HT1080 (cell line): ENCODE results near the gene GALNT1. TPM values are rescaled to one million over a fixed set of nuclear protein-coding genes. Genes with fewer than 3 reads are reported as not detected.

Experiments
- DNase-seq: peaks from one replicate; pipeline ENCODE4 v3.0.0-alpha.2; 2015; ENCODE audit warnings: low read depth
- total RNA-seq: library from RNA; depleted of rRNA; stranded (reverse); fragments of >200 nt; shearing (Covaris generic); gene quantifications from 2 replicates; pipeline ENCODE4 v1.2.3, GENCODE V29; 2014

Gene GALNT1
- total RNA-seq, 1 experiment from 2014 or later = 59.5 TPM

DNA sequence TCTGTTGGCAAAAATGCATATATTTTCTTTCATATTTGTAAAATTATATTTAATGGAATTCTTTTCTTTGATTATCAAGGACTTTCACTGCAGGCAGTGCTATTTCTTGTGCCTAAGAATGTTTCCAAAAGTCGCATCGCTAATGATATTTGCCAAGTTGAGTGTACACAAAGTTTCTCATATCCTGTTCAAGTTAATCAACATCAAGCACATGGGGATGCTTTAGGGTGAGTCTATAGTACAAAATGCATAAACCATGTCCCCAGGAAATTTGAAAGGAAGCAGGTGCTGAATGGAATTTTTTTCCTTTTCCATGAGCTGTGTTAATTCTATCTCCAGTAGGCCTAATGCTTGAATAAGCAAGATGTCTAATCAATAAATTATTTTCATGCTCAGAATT is 129.7 kb downstream of the GALNT1 start:
- no peak for DNase-seq

DNA sequence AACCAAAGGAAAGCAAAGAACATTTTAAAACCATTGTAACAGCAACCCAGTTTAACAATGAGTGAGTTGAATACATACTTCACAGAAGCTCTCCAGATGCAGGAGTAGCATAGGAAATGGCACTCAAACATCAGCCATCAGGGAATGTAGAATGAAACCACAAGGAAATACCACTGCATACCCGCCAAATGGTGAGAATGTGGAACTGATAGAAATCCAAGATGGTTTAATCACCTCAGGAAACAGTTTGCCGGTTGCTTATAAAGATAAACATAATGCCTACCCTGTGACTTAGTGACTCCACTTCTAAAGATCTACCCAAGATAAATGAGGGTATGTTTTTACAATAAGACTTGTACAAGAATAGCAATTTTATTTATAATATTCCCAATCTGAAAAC is 132.0 kb downstream of the GALNT1 start:
- DNase-seq = peak; percentile 66

DNA sequence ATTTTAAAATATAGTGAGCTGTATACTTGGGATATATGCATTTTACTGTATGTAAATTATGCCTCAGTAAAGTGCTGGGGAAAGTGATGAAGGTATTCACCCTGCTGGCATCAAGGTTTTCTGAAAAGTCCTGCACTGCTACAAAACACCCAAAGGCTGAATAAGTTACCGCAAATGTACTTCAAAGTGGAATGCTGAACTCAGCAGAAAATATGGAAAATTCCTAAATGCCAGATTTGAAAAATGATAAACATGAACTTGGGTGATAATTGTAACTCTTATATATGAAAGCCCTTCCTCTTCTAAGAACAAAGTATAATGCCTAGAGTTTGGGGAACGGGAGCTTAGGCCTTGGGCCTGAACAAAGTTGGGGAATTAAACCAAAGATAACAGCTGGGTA is 133.0 kb downstream of the GALNT1 start:
- DNase-seq = no peak

DNA sequence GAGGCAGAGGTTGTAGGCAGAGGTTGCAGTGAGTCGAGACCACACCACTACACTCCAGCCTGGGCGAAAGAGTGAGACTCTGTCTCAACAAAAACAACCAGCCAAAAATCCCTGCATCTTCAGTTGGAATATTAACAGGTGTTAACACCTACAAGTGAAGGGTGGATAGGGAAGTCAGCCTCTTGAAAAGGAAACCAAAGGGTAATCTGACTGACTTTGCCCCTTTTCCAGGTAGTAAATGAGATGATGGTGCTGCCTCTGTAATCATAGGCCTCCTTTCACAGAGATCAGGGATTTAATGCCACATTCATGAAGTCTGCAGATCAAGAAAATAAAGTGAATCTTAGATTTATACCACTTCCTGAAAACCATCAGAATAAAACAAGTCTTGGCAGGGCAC is 133.6 kb downstream of the GALNT1 start:
- DNase-seq = no peak

DNA sequence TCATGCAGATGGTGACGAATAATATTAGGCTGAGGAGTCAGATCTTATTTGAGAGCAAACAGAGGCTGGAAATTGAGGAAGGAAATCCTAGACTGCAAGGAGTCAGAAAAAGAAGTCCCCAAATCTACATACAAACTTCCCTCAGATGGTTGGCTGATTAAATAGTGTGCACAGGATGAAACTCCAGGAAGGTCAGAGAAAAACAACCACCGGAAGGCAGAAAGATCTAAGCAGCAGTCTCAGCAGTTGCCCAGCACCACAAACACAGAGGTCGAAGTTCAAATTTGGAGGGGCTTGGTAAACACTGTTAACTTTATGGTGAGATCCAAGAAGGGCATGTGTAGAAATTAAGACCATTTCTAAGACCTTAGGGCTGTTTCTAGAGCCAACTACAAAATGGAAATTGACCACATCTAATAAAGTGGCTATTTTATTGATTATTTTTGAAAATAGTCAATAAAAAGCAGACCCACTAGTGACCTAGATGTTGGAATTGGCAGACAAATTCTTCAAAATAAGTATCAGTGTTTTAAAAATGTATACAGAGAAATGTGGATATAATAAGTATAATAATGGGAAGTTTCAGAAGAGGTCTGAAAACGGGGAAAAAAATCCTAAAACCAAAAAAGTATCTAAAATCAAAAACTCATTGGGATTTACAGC is 134.8 kb downstream of the GALNT1 start:
- DNase-seq = no peak

DNA sequence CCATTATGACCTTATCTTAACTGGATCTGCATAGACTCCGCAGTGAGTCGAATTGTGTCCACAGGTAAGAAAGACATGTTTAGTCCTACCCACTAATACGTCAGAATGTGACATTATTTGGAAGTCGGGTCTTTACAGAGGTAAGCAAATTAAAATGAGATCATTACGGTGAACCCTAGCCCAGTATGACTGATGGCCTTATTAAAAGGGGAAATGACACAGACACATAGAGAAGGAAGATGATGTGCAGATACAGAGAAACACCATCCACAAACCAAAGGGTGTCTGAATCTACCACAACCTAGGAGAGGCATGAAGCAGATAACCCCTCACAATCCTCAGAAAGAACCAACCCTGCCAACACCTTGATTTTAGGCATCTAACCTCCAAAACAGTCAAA is 135.6 kb downstream of the GALNT1 start:
- no peak for DNase-seq

DNA sequence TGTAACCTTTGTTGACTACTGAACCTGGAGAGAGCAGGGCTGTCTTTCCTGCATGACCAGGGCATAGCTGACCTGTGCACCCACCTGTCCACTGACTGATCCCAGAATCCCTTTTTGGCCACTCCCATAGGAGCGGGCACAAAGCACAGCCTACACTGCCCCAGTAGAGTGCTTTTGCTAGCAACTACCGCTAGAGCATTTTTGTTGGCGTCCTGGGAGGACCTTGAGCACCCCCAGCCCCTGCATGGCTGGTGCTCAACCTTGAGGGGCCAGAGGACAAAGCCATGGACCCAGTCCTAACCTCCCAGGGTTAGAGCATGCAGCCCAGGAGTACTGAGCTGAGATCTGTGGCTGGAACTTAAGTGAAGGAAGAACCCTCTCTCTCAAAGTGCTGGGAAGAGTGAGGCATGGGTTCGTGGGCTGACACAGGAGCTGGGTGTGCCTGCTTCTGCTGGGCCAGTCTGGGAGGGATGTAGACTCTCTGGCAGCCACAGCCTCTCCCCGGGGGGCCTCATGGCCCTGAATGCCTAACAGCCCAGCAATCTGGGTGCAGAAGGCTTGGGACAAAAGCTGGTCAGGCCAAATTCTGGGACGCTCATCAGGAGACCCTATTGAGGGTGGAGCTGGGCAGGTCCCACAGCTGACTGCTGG is 140.0 kb downstream of the GALNT1 start:
- DNase-seq = no peak

DNA sequence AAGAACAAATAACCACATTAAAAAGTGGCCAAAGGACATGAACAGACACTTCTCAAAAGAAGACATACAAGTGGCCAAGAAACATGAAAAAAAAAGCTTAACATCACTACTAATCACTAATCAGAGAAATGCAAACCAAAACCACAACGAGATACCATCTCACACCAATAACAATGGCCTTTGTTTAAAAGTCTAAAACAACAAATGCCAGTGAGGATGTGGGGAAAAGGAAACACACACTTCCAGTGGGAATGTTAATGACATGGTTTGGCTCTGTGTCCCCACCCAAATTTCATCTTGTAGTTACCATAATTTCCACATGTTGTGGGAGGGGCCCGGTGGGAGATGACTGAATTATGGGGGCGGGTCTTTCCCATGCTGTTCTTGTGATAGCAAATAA is 147.1 kb downstream of the GALNT1 start:
- DNase-seq = peak; percentile 37

DNA sequence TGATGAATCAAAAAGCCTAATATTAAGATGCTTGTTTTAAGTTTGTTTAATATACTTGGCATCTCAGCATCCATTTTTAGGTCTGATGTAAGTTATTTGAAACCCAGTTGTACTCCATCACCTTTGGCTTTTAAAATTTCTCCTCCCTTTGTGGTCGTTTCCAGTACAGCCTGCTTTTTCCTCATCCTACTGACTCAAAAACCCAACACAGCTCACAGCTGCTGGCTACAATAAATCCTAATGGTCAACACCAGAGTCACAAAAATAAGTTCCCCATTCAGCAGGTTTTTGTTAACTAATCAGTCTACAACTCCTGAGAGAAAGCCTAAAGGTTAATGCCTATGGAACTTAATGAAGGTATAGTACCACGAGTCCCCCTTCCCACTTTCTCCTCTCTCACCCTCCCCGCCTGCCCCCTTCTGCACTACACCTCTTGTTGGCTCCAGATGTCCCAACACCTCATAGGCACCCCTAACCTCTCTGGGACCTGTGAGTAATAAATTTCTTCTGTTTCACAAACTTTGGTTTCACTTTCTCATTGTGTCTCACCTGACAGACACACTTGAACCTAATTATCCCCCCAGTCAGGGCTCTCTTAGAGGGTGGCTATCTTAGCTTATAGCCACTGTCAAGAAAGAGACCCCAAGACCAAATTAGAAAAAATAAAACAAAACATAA is 148.6 kb downstream of the GALNT1 start:
- DNase-seq = no peak

DNA sequence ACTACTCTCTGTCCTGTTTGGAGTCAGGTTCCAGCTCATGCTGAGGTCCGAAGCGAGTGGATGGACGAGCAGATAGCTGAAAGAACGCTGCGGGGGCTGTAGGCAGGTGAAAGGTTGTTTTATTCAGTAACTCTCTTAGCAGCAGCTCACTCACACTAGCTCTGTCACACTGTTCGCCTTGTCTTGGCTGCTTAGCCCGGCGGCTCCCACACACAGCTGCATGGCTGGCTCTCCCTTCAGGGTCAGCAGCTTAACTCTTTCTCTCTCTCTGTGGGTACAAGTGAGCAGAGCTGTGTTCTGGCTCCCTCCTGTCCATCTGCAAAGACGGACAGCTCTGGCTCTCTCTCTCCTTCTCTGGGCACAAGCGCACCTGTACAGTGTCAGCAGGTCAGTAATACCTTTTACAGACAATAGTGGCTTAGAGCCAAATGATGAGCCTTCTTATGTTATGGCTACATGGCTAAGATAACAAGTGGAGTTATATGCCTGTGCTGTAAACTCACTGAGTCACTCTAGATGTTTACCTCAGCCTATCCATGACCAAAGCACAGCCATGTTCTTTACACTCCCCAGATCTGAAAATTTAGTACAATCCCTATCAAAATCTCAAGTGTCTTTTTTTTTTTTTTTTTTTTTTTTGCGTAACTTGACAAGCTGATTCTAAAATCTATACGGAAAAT is 149.3 kb downstream of the GALNT1 start:
- no peak for DNase-seq

DNA sequence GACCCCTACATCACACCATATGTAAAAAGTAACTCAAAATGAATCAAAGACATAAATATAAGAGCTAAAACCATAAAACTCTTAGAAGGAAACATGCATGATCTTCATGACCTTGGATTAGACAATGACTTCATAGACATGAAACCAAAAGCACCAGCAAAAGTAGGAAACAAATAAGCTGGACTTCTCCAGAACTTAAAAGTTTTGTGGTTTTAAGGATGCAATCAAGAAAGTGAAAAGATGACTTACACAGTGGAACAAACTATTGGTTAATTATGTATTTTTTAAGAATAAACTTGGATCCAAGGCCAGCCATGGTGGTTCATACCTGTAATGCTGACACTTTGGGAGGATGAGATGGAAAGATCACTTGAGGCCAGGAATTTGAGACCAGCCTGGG is 150.2 kb downstream of the GALNT1 start:
- DNase-seq = no peak

DNA sequence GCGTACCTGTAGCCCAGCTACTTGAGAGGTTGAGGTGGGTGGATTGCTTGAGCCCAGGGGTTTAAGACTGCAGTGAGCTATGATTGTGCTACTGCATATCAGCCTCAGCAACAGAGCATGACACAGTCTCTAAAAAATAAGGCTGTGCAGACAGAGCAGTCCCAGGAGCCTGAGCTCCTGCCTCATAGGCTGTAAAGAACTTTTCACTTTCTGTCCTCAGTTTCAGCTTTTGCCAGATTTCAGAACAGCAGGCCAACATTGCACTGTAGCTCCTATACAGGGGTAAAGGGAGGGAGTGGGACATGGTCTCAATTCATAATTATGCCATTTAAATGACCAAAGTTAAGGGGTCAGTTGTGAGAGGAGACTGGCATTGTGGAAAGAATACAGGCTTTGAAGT is 150.6 kb downstream of the GALNT1 start:
- DNase-seq = no peak

DNA sequence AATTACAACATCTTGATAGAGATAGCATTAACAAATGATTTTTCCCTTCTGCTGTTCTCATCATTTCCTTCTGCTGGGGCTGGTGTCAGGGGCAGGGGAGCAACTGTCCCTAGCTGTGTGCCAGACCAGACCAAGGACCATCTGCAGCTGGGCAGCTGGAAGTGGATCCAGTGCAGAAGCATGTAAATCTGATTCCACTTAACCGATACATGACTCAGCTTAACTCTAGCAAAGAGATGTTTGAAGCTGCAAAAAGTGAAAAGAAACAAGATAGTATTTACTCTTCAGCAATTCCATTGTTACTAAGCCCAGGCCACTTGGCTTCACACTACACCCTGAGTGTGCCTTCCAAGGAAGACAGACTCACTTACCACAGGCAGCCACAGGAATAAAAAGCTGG is 151.1 kb downstream of the GALNT1 start:
- no peak for DNase-seq

DNA sequence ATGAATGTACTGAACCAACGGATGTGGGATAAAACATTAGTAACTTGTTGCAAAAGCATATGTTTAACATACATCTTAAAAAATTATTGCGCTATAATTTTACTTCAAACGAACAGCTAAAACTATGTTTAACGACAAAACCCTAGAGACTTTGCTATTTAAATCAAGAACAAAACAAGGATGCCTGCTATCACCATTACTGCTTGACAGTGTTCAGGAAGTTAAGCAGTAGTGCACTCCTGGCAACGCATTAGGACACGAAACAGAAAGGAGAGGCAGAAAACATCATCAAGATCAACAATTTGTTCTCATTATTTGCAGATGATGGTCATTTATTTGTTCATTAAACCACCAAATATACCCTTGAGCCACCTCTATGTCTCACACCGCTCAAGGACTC is 151.9 kb downstream of the GALNT1 start:
- DNase-seq = no peak

DNA sequence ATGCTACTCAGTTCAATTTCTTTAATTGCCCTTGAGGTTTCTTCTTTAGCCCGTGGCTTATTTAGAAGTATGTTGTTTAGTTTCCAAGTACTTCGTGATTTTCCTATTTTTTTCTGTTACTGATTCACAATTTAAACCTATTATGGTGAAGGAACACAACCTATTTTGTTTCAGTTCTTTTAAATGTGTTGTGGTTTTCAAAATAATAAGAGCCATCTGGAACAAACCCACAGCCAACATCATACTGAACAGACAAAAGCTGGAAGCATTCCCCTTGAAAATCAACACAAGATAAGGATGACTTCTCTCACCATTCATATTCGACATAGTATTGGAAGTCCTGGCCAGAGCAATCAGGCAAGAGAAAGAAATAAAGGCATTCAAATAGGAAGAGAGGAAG is 155.2 kb downstream of the GALNT1 start:
- DNase-seq = no peak

DNA sequence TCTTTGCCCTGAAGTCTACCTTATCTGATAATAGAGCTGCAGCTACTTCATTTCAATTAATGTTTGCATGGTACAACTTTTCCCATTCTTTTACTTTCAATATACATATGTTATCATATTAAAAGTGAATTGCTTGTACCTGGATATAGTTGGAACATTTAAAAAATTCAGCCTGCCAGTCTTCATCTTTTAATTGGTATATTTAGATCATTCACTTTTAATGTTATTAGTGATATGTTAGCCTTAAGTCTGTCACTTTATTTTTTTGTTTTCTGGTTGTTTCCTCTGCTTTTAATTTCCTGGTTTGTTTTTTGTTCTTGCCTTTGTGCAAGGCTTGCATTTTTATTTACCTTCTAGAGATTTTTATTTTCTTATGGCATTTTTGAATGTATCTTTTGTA is 158.2 kb downstream of the GALNT1 start:
- no peak for DNase-seq

DNA sequence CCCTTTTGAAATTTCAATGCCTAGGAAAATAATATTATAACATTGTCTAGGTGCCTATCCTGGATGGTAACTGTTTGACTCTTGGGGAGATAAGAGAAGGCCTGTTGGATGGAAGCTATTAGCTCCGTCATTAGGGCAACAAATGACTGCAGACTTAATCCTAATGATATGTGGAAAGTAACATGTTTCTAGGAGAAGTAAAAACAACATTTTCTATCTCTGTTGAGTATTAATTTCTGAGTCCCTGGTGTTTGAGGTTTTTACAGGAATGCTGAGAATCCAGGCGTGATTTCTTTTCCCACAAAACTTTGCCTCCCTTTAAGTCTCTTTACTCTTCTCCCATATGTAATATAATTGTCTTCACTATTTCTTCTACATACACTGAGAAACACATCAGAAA is 159.1 kb downstream of the GALNT1 start:
- no peak for DNase-seq

DNA sequence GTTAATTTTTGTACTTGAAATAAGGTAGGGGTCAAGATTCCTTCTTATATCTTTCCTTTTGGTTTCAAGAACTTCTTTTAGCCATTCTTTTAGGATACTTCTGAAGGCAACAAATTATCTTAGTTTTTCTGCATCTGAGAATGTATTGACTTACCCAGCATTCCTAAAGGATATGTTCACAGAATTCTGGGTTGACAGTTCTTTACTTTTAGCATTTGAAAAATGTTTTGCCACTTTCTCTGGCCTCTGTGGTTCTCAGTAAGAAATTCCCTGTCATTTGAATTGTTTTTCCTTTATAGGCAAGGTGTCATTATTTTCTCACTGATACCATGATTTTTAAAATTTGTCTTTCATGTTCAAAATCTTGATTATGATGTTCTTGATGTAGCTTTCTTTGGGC is 162.4 kb downstream of the GALNT1 start:
- DNase-seq = no peak

DNA sequence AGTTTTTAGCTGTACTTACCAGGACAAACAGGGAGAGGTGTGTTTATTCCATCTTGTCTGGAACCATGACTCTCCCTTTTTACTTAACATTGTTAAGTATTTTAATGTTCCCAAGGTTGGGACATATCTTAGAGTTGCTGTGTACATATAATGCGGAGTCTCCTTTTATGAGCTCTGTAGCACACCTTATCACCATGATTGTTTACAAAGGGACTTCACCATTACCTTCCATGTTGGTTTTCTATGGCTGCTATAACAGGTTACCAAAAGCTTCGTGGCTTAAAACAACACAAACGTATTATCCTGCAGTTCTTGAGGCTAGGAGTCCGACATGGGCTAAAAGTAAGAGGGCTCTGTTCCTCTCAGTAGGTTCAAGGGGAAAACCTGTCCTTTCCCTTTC is 164.3 kb downstream of the GALNT1 start:
- no peak for DNase-seq

DNA sequence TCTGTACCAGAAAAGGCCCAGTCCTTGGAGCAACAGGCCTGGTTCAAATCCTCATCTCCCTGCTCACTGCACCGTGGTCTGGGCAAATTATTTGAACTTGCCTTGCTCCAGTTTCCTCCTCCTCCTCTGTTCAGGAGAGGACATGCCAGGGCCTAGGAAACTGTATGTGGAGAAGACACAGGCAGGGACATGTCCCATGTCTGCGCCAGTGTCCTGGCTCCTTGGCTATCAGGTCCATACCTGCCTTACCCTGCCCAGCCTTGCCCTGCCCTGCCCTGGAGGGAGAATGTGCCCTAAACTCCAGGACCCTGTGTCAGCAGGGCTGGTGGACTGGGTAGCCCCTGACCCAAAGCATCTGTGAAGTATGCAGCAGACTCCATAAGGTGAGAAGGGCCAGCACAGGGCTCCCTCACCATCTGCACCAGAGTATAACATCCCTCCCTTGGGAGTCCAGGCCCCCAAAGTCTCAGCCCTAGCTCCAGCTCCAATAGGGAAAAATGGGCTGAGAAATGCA is 165.3 kb downstream of the GALNT1 start:
- no peak for DNase-seq

DNA sequence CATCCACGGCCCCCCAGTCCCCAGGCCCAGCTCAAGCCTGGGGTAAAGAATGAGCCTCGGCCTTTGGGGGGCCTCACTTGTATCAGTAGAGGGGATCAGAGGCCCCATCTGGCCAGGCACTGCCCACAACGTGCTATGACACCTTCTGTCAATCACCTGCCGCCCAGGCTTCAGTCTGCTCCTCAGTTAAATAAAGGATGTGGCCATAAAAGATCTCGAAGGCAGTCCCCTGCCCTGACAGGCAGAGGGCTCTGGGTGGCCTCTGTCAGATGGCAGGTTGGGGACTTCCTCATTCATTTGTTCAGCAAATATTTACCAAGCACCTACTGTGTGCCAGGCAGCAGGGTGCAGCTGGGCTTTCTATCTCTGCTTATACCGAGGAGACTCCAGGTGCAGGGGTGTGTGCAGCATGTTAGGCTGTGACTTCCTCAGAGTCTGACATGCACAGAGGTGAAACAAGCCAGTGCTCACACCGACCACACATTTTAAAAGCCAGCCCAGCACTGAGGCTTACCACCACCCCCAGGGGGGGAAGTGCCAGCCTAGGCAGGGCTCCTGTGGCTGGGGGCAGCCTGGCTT is 166.4 kb downstream of the GALNT1 start:
- no peak for DNase-seq

DNA sequence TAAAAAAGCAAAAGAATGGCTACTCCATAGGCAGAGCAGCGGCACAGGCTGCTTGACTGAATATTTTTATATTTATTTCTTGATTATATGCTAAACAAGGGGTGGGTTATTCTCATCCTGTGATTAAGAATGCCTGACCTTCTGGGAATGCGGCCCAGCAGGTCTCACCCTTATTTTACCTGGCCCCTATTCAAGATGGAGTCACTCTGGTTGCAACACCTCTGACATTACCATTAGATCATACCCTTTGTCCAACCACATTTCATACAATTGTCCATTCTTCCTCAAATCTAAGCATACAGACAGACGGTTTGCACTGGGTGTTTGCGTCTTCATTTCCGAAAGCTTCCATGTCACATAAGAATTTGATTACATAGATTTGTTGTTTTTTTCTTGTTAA is 168.2 kb downstream of the GALNT1 start:
- DNase-seq = no peak
